GM21737 (cell line): ENCODE results near the gene ARHGAP5.

Source experiments
- ATAC-seq: cut with Tn5 transposase; IDR thresholded peaks from one replicate; pipeline ENCODE4 v1.9.1; 2021; ENCODE audit warnings: mild to moderate bottlenecking, moderate library complexity; ENCODE audit not compliant: unreplicated experiment

ARHGAP5 gene

GRCh38 chr14:32074887-32075572 is 2.1 kb upstream of the ARHGAP5 start:
- ATAC-seq: no peak

GRCh38 chr14:32075672-32076277 is 1.3 kb upstream of the ARHGAP5 start:
- no peak for ATAC-seq

GRCh38 chr14:32076278-32077080 is 625 bp upstream of the ARHGAP5 start:
- ATAC-seq: peak; percentile 53

GRCh38 chr14:32078023-32078857 is 1.1 kb downstream of the ARHGAP5 start:
- peak; percentile 15 for ATAC-seq

- ATAC-seq: no peak
Measured at GRCh38 chr14:32078858-32079216, 1.7 kb downstream of the ARHGAP5 start.

- no peak for ATAC-seq
Measured at GRCh38 chr14:32079264-32079663, 2.2 kb downstream of the ARHGAP5 start.

- no peak for ATAC-seq
Measured at GRCh38 chr14:32080001-32080510, 3.0 kb downstream of the ARHGAP5 start.

GRCh38 chr14:32081901-32082300 is 4.8 kb downstream of the ARHGAP5 start:
- no peak for ATAC-seq

GRCh38 chr14:32083315-32083624 is 6.2 kb downstream of the ARHGAP5 start:
- ATAC-seq: no peak

GRCh38 chr14:32083789-32084188 is 6.7 kb downstream of the ARHGAP5 start:
- ATAC-seq: no peak

- ATAC-seq: no peak
Measured at GRCh38 chr14:32085182-32085844, 8.2 kb downstream of the ARHGAP5 start.

- no peak for ATAC-seq
Measured at GRCh38 chr14:32085845-32086383, 8.8 kb downstream of the ARHGAP5 start.

GRCh38 chr14:32087173-32087861 is 10.2 kb downstream of the ARHGAP5 start:
- no peak for ATAC-seq

- no peak for ATAC-seq
Measured at GRCh38 chr14:32087907-32088306, 10.8 kb downstream of the ARHGAP5 start.

GRCh38 chr14:32090686-32091085 is 13.6 kb downstream of the ARHGAP5 start:
- ATAC-seq: no peak

GRCh38 chr14:32099473-32099872 is 22.4 kb downstream of the ARHGAP5 start:
- no peak for ATAC-seq

- no peak for ATAC-seq
Measured at GRCh38 chr14:32100175-32100574, 23.1 kb downstream of the ARHGAP5 start.

- ATAC-seq: peak; percentile 79
Measured at GRCh38 chr14:32102152-32102787, 25.2 kb downstream of the ARHGAP5 start.

- no peak for ATAC-seq
Measured at GRCh38 chr14:32102968-32103367, 25.9 kb downstream of the ARHGAP5 start.
